ENCODE data around the gene CHST8. TPM values are rescaled to one million over a fixed set of nuclear protein-coding genes. Genes with fewer than 3 reads are reported as not detected.

CHST8 gene
- total RNA-seq, 1 donor from 2014 or later: not detected

DNA sequence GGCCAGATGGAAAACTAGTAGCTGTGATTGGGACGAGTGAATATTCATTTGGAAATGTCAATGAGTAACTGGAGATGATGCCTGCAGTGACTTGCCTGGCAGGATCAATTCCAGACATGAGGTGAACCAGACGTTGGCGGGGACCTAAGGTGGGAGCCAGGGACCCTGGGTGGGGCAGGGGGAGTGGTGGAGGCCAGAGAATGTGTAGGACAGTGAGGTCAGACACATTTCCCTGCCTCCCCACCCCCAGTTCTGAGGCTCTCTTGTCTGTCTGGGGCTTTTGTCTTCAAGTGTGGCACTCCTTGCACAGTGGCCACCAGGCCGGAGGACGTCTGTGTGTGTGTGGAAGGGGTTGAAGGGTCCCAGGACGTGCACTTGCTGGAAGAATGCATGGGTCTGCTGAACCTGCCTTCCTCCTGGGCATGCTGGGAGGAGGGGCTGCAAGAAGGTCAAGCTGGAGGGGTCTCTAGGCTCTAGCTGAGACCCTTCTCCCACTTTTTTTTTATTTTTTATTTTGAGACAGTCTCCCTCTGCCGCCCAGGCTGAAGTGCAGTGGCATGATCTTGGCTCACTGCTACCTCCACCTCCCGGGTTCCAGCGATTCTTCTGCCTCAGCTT lies 51.6 kb downstream of the CHST8 start:
- no peak for DNase-seq (ENCODE audit: low read depth)

DNA sequence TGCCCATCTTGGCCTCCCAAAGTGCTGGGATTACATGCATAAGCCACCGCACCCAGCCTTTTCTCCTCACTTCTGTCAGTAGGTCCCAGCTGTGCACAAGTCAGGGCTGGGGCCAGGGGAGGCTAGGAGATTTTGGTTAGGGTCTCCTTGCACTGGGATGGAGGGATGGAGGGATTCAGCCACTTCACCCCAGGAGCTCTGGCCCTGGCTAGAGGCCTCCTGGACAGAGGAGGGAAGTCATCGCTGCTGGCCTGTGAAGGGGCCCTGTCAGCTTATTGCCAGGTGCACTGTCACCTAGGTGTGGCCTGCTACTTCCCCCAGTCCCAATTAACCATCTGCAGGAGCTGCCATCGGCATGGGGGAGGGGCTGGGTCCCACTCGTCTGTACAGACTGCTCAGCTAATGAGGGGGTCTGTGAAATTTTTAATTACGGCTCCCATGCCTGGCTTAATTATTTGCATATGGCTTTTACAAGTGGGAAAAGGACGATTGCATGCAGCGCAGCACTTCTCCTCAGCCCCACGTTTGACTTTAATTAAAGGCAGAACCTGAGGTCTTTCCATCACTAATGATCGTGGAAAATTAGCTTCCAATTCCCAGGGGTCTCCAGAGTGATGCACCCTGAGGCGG lies 52.4 kb downstream of the CHST8 start:
- DNase-seq (ENCODE audit: low read depth): no peak

DNA sequence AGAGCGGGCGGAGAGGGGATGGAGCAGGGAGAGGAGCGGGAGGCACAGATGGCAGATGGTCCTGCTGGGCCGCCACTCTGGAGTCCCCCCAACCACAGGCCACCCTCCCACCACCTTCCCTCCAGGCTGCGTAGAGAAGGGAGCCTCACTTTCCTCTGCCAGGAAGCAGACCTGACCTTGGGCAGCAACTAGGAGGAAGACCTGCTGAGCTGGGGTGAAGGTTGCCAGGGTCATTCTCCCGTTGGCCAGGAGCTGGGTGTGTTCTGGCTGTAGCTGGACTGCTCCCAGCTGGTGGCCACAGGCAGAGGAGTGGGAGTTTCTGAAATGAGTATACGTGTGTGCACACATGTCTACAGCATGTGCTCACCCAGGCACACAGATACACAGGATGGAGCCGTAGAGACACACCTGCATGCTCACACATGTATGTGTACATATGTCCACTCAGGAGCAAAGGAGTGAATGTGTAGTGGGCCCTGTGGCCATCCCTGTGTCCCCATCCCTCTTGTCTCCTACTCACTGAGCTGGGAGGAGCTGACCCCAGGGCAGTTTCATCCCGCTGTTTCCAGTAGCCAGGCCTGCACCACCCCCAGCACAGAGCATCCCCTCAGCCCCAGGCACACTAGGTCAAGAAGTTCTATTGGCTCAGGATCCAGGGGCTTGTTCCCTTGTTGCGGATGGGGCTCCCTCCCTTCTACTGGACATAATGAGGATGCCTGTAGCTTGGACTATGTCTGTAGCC lies 53.0 kb downstream of the CHST8 start:
- DNase-seq (ENCODE audit: low read depth): no peak

GRCh38 chr19:33675501-33676124 lies 53.9 kb downstream of the CHST8 start:
- DNase-seq (ENCODE audit: low read depth): no peak

- no peak for DNase-seq (ENCODE audit: low read depth)
Measured at GRCh38 chr19:33676999-33677665, 55.4 kb downstream of the CHST8 start.

DNA sequence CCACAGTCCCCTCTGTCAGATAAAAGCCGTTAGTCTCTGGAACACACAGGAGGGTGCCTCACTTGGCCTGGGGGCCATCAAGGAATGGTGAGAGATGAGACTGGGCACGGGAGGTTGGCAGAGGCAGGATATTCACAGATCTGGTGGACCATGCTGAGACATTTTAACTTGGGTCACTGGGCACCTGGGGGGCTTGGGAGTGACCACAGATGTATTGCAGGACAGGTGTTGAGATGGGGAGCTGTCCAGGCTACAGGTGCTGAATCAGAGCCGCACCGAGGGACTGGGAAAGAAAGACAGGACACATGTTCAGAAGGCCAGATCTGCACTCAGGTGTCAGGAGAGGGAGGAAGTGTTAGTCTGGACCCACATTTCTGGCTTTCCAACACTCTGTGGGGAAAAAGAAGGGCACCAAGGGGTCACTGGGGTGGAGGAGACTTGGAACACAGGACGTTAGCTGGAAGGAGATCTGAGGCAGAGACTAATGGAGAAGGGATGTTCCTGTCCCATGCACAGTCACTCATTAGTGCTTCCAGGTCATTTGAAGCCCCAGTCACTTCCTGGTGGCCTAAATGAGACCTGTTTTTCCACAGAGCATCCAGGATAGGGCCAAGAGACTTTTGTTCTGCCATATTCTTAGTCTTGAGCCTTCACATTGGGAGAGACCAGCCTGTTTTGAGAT lies 56.1 kb downstream of the CHST8 start:
- DNase-seq (ENCODE audit: low read depth): no peak

- DNase-seq (ENCODE audit: low read depth): no peak
Measured at GRCh38 chr19:33678796-33679585, 57.2 kb downstream of the CHST8 start.

GRCh38 chr19:33679696-33680095 lies 57.9 kb downstream of the CHST8 start:
- no peak for DNase-seq (ENCODE audit: low read depth)

GRCh38 chr19:33681081-33681680 lies 59.4 kb downstream of the CHST8 start:
- no peak for DNase-seq (ENCODE audit: low read depth)

DNA sequence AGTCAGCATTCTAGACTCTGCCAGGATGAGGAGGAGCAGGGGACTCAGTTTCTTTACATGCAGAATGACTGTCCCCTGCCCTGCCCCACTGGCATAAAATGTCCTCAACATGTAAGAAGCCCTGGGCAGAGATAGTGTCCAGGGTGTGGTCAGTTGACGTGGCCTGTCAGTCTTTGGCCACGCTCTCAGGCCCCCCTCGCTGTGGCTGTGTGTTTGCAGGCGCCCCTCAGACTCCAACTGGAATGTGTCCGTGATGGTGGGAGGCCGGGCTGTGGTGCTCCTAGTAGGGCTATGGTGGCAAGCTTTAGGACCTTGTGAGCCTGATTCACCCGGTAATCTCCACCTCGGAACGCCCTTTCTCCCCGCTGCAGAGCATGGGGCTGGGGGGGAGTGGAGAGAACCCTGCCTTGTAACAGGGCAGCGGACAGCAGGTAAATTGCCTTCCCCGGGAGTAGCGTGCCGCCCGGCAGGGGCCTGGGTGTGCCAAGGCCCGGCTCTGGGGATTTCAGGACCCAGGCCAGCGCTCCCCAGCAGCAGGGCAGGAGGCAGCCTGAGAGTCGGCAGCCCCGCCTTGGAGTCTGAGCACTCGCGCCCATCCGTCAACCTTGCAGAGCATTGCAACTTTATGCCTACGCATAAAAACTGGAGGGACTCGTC lies 62.3 kb downstream of the CHST8 start:
- peak; percentile 6 for DNase-seq (ENCODE audit: low read depth)

GRCh38 chr19:33684538-33685232 lies 62.9 kb downstream of the CHST8 start:
- no peak for DNase-seq (ENCODE audit: low read depth)

GRCh38 chr19:33685541-33685940 lies 63.8 kb downstream of the CHST8 start:
- no peak for DNase-seq (ENCODE audit: low read depth)

DNA sequence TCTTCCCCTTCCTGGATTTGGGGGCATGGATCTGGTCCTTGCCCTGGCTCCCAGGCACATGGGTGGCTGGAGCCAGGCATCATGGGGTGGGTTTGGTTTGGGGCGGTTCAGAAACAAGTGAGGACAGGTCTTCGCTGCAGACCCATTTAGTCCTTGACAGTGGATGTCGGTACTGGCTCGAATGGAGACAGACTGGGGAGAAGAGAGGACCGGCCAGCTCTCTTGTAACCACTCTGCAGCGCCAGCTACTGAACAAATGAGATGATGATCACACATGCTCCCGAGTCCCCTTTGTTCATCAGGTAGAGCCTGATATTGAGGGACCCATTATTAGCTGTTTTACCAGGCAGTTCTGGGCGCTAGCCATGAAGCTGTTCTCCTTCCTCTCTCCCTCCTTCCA lies 64.5 kb downstream of the CHST8 start:
- DNase-seq (ENCODE audit: low read depth): no peak

DNA sequence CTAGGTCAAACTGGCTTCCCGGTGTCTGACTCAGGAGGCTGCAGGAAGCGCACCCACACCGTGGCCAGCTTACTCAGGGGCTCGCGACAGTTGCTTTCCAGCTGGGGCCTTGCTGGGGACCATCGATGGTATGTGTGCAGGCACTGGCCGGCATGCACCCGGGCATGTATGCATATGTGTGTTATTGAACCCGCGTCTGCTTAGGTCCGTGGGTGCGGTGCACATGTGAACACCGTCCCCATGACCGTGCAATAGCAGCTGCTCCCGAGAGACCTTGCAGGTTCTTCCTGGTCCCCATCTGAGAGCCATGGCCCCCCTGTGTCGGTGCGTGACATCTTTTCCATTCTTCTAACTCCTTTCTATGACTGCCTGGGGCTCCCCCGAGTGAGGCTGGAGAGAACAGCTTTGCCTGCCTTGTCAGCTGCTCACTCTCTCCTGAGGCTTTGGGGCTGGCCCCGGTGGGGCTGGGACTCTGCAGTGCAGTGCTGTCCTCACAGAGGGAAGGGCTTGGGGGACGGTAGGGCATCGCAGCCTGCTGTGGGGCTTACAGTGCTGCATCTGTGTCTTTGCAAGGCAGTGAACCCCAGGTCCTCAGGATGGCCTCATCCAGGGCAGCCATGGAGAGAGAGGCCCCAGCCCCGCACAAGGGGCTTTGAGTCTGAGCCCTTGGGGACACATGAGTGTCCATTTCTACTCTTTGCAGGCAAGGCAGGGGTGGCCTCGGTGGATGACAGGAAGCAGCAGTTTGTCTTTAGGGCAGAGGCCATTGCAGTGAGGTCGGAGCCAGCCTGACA lies 65.1 kb downstream of the CHST8 start:
- no peak for DNase-seq (ENCODE audit: low read depth)

DNA sequence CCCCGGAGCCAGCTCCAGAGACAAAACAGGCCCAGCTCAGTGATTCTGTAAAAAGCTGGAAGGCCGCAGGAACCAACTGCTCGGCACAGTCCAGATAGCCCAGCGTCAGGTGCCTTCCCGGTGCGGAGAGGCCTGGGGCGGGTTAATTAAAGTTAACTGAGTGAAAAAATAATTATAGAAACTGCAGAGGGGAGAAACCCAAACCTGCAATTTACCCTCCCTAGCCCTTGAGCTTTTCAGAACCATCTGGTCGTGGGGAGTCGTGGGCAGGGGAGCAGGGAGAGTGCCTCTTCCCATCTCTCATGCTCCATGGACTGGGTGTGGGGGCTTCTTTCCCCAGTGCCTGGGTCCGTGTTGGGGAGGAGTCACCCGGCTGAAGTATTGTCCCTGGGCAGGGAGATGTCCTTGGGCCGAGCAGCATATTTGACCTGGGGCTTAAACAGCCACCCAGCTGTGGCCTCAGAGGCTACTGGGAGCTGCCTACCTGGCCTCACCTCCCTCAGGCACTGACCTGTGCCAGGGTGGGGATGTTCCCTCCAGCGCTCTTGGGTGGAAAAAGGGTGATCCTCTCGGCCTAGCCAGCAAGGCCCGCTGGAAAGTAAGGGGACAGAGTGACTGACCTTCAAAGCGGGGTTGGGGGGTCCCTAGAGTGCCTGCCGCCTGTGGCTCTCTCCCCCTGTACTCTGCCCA lies 65.9 kb downstream of the CHST8 start:
- no peak for DNase-seq (ENCODE audit: low read depth)

DNA sequence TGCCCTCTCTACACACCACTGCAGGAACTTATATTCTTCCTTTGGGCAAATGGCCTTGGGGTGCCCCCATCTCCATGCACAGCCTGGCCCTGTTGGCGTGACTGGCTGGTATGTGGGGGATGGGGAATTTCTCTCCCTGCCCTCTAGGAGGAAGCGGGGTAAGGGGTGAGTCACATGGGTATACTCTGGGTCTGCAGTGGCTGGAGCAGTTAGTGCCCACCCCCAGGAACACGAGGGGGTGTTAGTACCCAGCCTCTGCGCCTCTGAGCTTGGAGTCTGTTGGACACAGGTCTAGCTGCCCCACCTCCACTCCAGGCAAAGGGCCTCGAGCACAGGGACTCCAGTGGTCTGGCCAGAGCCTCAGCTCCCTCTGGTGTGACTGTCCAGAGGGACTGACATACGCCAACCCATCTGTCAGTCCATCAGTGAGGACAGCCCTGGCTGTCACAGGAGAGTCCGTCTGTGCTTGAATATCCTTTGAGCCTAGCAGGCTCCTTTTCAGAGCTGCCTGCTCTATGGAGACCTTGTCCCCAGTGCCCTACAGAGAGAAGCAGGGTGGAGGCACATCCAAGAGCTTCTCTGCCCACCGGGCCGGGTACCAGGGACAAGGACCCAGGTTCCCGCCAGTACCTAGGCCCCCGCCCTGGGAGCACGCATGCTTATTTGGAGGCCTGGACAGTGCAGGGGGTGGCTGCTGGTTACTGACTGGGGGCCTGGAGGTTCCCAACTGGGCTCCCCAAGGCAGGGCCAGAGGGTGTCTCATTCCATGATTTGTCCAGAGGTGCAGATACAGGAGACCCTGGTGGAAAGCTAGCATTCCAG lies 66.6 kb downstream of the CHST8 start:
- DNase-seq (ENCODE audit: low read depth): no peak
